Measurements from ENCODE around the gene FIZ1. TPM values are rescaled to one million over a fixed set of nuclear protein-coding genes. Genes with fewer than 3 reads are reported as not detected.

The FIZ1 gene
- total RNA-seq, 1 experiment from 2014 or later, result 21.5 TPM

DNA sequence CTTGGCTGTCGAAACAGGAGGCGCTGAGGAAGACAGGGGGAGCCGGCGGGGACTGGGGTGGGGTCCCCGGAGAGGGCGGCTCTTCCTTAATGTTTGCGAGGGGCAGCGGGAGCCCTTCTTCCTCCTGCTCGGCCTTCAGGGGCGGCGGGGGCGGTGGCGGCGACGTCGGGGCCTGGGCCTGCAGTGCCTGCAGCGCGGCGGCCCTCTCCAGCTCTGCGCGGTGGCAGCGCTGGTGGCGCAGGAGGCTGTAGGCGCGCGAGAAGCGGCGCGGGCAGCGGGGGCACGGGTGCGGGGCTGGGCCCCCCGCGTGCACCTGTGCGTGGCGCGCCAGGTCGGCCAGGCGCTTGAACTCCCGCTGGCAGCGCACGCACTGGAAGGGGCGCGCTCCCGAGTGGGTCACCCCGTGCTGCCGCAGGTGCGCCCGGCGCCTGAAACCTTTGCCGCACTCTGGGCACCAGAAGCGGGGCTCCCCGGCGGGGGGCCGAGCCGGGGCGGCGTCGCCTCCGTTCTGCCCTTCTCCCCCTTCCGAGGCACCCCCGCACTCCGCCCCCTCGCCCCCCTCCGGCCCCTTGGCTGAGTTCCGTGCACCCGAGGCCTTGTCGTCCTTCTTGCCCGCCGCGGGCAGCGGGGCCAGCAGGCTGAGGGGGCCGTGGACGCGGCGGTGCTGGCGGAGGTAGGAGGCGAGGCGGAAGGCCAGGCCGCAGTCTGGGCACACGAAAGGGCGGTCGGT lies 21.1 kb downstream of the FIZ1 start:
- no peak overlapping the region for H2BK120ac ChIP-seq (ENCODE audit: low read depth, low read length, poor library complexity, severe bottlenecking)
- peaks cover 9 to 25% (median 19%) of the 10 kb centered on the region in 3 experiments for H3K36me3 Mint-ChIP-seq (ENCODE audit: insufficient read depth in 1 of 3, low read depth in 3 of 3)
- no peak overlapping the region for H3K9ac ChIP-seq (ENCODE audit: extremely low read depth, insufficient read length, low read length)
- H3K9me3 ChIP-seq (ENCODE audit: control insufficient read depth, low read depth, low read length), result no peaks in the 10 kb centered on the region
- H2BK5ac ChIP-seq (ENCODE audit: insufficient read length, low read length), result no peak overlapping the region
- no peak overlapping the region for H3T11ph ChIP-seq (ENCODE audit: low read length)
- no peaks in the 10 kb centered on the region for H3K27me3 ChIP-seq (ENCODE audit: insufficient read depth, low read length)
- H3K4me3 Mint-ChIP-seq, result no peak overlapping the region
- DNase-seq, result no peak
- no peak overlapping the region for H3K27ac Mint-ChIP-seq
- no peak overlapping the region for H3K56ac ChIP-seq (ENCODE audit: insufficient read length, low read depth, low read length)
- no peak overlapping the region for H4K8ac ChIP-seq (replicated peaks; ENCODE audit: insufficient read length, low read depth, low read length)
- H3K79me2 ChIP-seq (ENCODE audit: insufficient read depth, low read length), result peaks cover 1% of the 10 kb centered on the region; the same call in 1 of the 2 replicates
- no peak overlapping the region for H2AFZ ChIP-seq (ENCODE audit: low read length)
- H4K91ac ChIP-seq (ENCODE audit: insufficient read length, low read depth, low read length), result no peak overlapping the region
- H3K27ac ChIP-seq (ENCODE audit: insufficient read length, low read depth, low read length), result no peak overlapping the region
- WGBS (ENCODE audit: extremely low coverage, insufficient read length, low lambda C conversion rate), result no CpG with 5 or more reads among the region's 83 CpGs
- no peak overlapping the region for H2BK20ac ChIP-seq (ENCODE audit: low read depth, low read length, poor library complexity, severe bottlenecking)
- H3K4ac ChIP-seq (ENCODE audit: low read depth, low read length), result no peak overlapping the region
- no peak overlapping the region for H3K18ac ChIP-seq (ENCODE audit: insufficient read length, low read depth, low read length)
- no peak overlapping the region for H2BK15ac ChIP-seq (ENCODE audit: low read depth, low read length)
- TF ChIP-seq, protein P1, sequence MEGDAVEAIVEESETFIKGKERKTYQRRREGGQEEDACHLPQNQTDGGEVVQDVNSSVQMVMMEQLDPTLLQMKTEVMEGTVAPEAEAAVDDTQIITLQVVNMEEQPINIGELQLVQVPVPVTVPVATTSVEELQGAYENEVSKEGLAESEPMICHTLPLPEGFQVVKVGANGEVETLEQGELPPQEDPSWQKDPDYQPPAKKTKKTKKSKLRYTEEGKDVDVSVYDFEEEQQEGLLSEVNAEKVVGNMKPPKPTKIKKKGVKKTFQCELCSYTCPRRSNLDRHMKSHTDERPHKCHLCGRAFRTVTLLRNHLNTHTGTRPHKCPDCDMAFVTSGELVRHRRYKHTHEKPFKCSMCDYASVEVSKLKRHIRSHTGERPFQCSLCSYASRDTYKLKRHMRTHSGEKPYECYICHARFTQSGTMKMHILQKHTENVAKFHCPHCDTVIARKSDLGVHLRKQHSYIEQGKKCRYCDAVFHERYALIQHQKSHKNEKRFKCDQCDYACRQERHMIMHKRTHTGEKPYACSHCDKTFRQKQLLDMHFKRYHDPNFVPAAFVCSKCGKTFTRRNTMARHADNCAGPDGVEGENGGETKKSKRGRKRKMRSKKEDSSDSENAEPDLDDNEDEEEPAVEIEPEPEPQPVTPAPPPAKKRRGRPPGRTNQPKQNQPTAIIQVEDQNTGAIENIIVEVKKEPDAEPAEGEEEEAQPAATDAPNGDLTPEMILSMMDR (conservative IDR thresholded peaks at IDR 0.05), result no peak
- no peaks in the 10 kb centered on the region for H3K4me1 ChIP-seq (ENCODE audit: insufficient read depth, low read length)
- no peaks in the 10 kb centered on the region for H3K23me2 ChIP-seq (ENCODE audit: insufficient read length, low read depth, low read length, poor library complexity, severe bottlenecking)
- no peak overlapping the region for H3K14ac ChIP-seq (ENCODE audit: insufficient read depth, low read length)
- no peak overlapping the region for H3K23ac ChIP-seq (ENCODE audit: insufficient read length, low read depth, low read length)
- no peak overlapping the region for H4K5ac ChIP-seq (ENCODE audit: insufficient read length, low read depth, low read length)
- H4K20me1 ChIP-seq (ENCODE audit: control insufficient read depth, insufficient read depth, insufficient read length), result no peaks in the 10 kb centered on the region
- H3K4me2 ChIP-seq (ENCODE audit: insufficient read depth, insufficient read length, low read length), result no peak overlapping the region
- H2AK5ac ChIP-seq (ENCODE audit: insufficient read length, low read length), result no peak overlapping the region
- no peak overlapping the region for H2BK12ac ChIP-seq (ENCODE audit: insufficient read length, low read depth, low read length)
- H3K4me1 Mint-ChIP-seq, result peaks cover 9 to 15% of the 10 kb centered on the region in 2 experiments
- peaks cover 3% of the 10 kb centered on the region for H3K79me1 ChIP-seq (ENCODE audit: insufficient read depth, low read depth, low read length, poor library complexity, severe bottlenecking)
- H3K27me3 Mint-ChIP-seq (ENCODE audit: low read depth), result no peaks in the 10 kb centered on the region; the same call in 1 of the 2 replicates
- H3K9me3 Mint-ChIP-seq, result no peaks in the 10 kb centered on the region
